BLaER1 treated with 17β-estradiol and CSF1 and Interleukin-3, amounts not matched to agents 10 nM and 100 nM (cell line): ENCODE measurements around the gene TMX2.

Experiments
- H3K27ac ChIP-seq, 11 experiments: shearing (Covaris generic); formaldehyde crosslinking; 2 replicates each; pipeline ENCODE4 v1.8.1; 2022
- H3K27me3 ChIP-seq, 11 experiments: shearing (Covaris generic); formaldehyde crosslinking; 2 replicates each; pipeline ENCODE4 v1.8.1; 2022
- H3K36me3 ChIP-seq, 11 experiments: shearing (Covaris generic); formaldehyde crosslinking; 2 replicates each; pipeline ENCODE4 v1.8.1; 2022
- H3K4me1 ChIP-seq, 10 experiments: shearing (Covaris generic); formaldehyde crosslinking; 2 replicates each; pipeline ENCODE4 v1.8.1; 2022
- H3K4me2 ChIP-seq, 11 experiments: shearing (Covaris generic); formaldehyde crosslinking; 2 replicates each; pipeline ENCODE4 v1.8.1; 2022
- H3K4me3 ChIP-seq, 10 experiments: shearing (Covaris generic); formaldehyde crosslinking; 2 replicates each; pipeline ENCODE4 v1.8.1; 2022
- H3K9ac ChIP-seq, 11 experiments: shearing (Covaris generic); formaldehyde crosslinking; 2 replicates each; pipeline ENCODE4 v1.8.1; 2022
- H3K9me3 ChIP-seq, 11 experiments: shearing (Covaris generic); formaldehyde crosslinking; replicated peaks in 1 of 11; 2 replicates each; pipeline ENCODE4 v1.8.1; 2022
- H4K20me1 ChIP-seq, 11 experiments: shearing (Covaris generic); formaldehyde crosslinking; 2 replicates each; pipeline ENCODE4 v1.8.1; 2022
- Cebpa-rat ChIP-seq, 11 experiments: shearing (Covaris generic); IDR thresholded peaks; 2 replicates each; pipeline ENCODE4 v1.8.1; 2022

TMX2 gene

GRCh38 chr11:57712256-57713150, at the start of gene TMX2:
Gene TMX2 (plus strand): TSS chr11:57712593. CDS start chr11:57712619, 26 bp downstream.
- no peaks in the 10 kb centered on the region for H3K27me3 ChIP-seq
- peak within 1 kb of the TSS; percentile 86 to 96 (median 92) for H3K9ac ChIP-seq
- peaks cover 0 to 63% (median 26%) of the 10 kb centered on the region in 11 experiments; a peak in 17 of 22 replicates for H4K20me1 ChIP-seq
- no peak for TF ChIP-seq Cebpa-rat (IDR thresholded peaks at IDR 0.05)
- H3K36me3 ChIP-seq: peaks cover 16 to 49% (median 31%) of the 10 kb centered on the region in 11 experiments; a peak in 21 of 22 replicates
- H3K27ac ChIP-seq: peak within 1 kb of the TSS; percentile 77 to 95 (median 90)
- peaks cover 0 to 12% (median 9%) of the 10 kb centered on the region in 11 experiments; a peak in 9 of 22 replicates for H3K9me3 ChIP-seq
- peak within 1 kb of the TSS; percentile 83 to 98 (median 92) for H3K4me3 ChIP-seq
- peak within 1 kb of the TSS; percentile 91 to 100 (median 97) for H3K4me2 ChIP-seq
- H3K4me1 ChIP-seq: peaks cover 31 to 57% (median 35%) of the 10 kb centered on the region in 10 experiments

- H4K20me1 ChIP-seq: peaks cover 0 to 51% (median 18%) of the 10 kb centered on the region in 11 experiments; a peak in 12 of 22 replicates
- H3K27ac ChIP-seq: no peak overlapping the region
- peaks cover 36 to 45% (median 41%) of the 10 kb centered on the region in 11 experiments for H3K36me3 ChIP-seq
- no peaks in the 10 kb centered on the region for H3K27me3 ChIP-seq
- H3K4me2 ChIP-seq: no peak overlapping the region
- H3K4me1 ChIP-seq: peaks cover 17 to 39% (median 25%) of the 10 kb centered on the region in 10 experiments
- H3K9me3 ChIP-seq: no peaks in the 10 kb centered on the region
- no peak for TF ChIP-seq Cebpa-rat (IDR thresholded peaks at IDR 0.05)
- H3K4me3 ChIP-seq: no peak overlapping the region
- peak overlapping the region in 6 of 11 experiments; percentile 3 to 50 (median 22); a peak in 5 of 22 replicates for H3K9ac ChIP-seq
These were observed 49.5 kb upstream of the TMX2 start for GRCh38 chr11:57662893-57663292.

- Histone ChIP-seq H3K9me3 (no peaks in the 10 kb centered on the region), H4K20me1 (peaks cover 0 to 48% (median 17%) of the 10 kb centered on the region in 11 experiments; a peak in 15 of 22 replicates), H3K36me3 (peaks cover 35 to 44% (median 37%) of the 10 kb centered on the region in 11 experiments), H3K27me3 (no peaks in the 10 kb centered on the region), H3K9ac (0 out of 22 replicates have a peak overlapping the region, but pooled peaks of 1 of the 11 experiments have one; percentile 5), H3K4me3 (no peak overlapping the region), H3K4me2 (no peak overlapping the region), H3K27ac (no peak overlapping the region), H3K4me1 (peaks cover 10 to 29% (median 16%) of the 10 kb centered on the region in 10 experiments)
- no peak for TF ChIP-seq Cebpa-rat (IDR thresholded peaks at IDR 0.05)
These were observed 48.4 kb upstream of the TMX2 start for GRCh38 chr11:57663975-57664374.

- peak overlapping the region; percentile 76 to 99 (median 96) for H3K4me3 ChIP-seq
- H4K20me1 ChIP-seq: peaks cover 27 to 49% (median 35%) of the 10 kb centered on the region in 11 experiments; a peak in 21 of 22 replicates
- H3K27me3 ChIP-seq: no peaks in the 10 kb centered on the region
- peaks cover 13 to 30% (median 19%) of the 10 kb centered on the region in 11 experiments for H3K36me3 ChIP-seq
- H3K27ac ChIP-seq: peak overlapping the region; percentile 96 to 100 (median 98)
- H3K4me1 ChIP-seq: peaks cover 18 to 45% (median 27%) of the 10 kb centered on the region in 10 experiments
- H3K4me2 ChIP-seq: peak overlapping the region; percentile 74 to 91 (median 88)
- H3K9ac ChIP-seq: peak overlapping the region; percentile 93 to 100 (median 98)
- TF ChIP-seq Cebpa-rat (IDR thresholded peaks at IDR 0.05): 0 out of 22 replicates have a peak, but pooled peaks of 1 of the 11 experiments have one; percentile 19
- no peaks in the 10 kb centered on the region for H3K9me3 ChIP-seq
These were observed 45.2 kb upstream of the TMX2 start for GRCh38 chr11:57667117-57667735.

- Histone ChIP-seq H3K9ac (peak within 1 kb of the TSS; percentile 93 to 100 (median 98)), H4K20me1 (peaks cover 33 to 49% (median 42%) of the 10 kb centered on the region in 11 experiments), H3K36me3 (peaks cover 13 to 30% (median 21%) of the 10 kb centered on the region in 11 experiments), H3K27ac (peak within 1 kb of the TSS; percentile 96 to 100 (median 98)), H3K9me3 (no peaks in the 10 kb centered on the region), H3K4me2 (peak within 1 kb of the TSS; percentile 88 to 96 (median 91)), H3K4me1 (peaks cover 18 to 51% (median 28%) of the 10 kb centered on the region in 10 experiments), H3K27me3 (no peaks in the 10 kb centered on the region), H3K4me3 (peak within 1 kb of the TSS; percentile 76 to 99 (median 96))
- no peak for TF ChIP-seq Cebpa-rat (IDR thresholded peaks at IDR 0.05)
These were observed 44.5 kb upstream of the TMX2 start, which contains the start of gene ZDHHC5 for GRCh38 chr11:57667736-57668433. Gene ZDHHC5 (plus strand): TSS chr11:57668114. CDS start chr11:57673091, 4,977 bp downstream.

GRCh38 chr11:57668434-57668782, 44.0 kb upstream of the TMX2 start:
- Histone ChIP-seq H3K36me3 (peaks cover 19 to 32% (median 26%) of the 10 kb centered on the region in 11 experiments), H3K27me3 (no peaks in the 10 kb centered on the region), H3K9ac (peak overlapping the region; percentile 93 to 100 (median 98)), H3K4me2 (peak overlapping the region; percentile 84 to 96 (median 91)), H3K9me3 (no peaks in the 10 kb centered on the region), H3K4me1 (peaks cover 18 to 56% (median 33%) of the 10 kb centered on the region in 10 experiments), H4K20me1 (peaks cover 38 to 53% (median 47%) of the 10 kb centered on the region in 11 experiments), H3K4me3 (peak overlapping the region; percentile 76 to 99 (median 96)), H3K27ac (peak overlapping the region; percentile 96 to 100 (median 98))
- no peak for TF ChIP-seq Cebpa-rat (IDR thresholded peaks at IDR 0.05)

GRCh38 chr11:57674251-57674650, 38.1 kb upstream of the TMX2 start:
- Histone ChIP-seq H3K4me2 (peak overlapping the region in 5 of 11 experiments; percentile 3 to 66 (median 21); a peak in 5 of 22 replicates), H3K9ac (no peak overlapping the region; a peak in 1 of 22 replicates), H3K27ac (no peak overlapping the region), H3K4me3 (no peak overlapping the region), H4K20me1 (peaks cover 93 to 100% (median 100%) of the 10 kb centered on the region in 11 experiments), H3K27me3 (no peaks in the 10 kb centered on the region), H3K9me3 (no peaks in the 10 kb centered on the region), H3K36me3 (peaks cover 67 to 88% (median 81%) of the 10 kb centered on the region in 11 experiments), H3K4me1 (peaks cover 7 to 67% (median 27%) of the 10 kb centered on the region in 10 experiments)
- TF ChIP-seq Cebpa-rat (IDR thresholded peaks at IDR 0.05): no peak
